H7 (cell line): ENCODE measurements around the gene MAMDC4. TPM values are rescaled to one million over a fixed set of nuclear protein-coding genes. Genes with fewer than 3 reads are reported as not detected.
"Not testable (repeated sequence)": the region's sequence is repeated elsewhere in the genome, so short reads cannot be mapped to it uniquely, and the experiment has no call there.

Experiments
- DNase-seq: peaks from one replicate; pipeline ENCODE4 v3.0.0; 2012
- H3K27me3 ChIP-seq: 2 replicates; pipeline ENCODE4 v1.6.0; 2011; ENCODE audit warnings: mild to moderate bottlenecking, low read length; ENCODE audit not compliant: control insufficient read depth, insufficient read depth
- H3K36me3 ChIP-seq: replicated peaks from 2 replicates; pipeline ENCODE4 v1.5.1; 2011; ENCODE audit warnings: low read length; ENCODE audit not compliant: control insufficient read depth, insufficient read depth
- H3K4me3 ChIP-seq: 2 replicates; pipeline ENCODE4 v1.5.1; 2011; ENCODE audit warnings: low read depth, mild to moderate bottlenecking, control low read depth, low read length, moderate library complexity; ENCODE audit not compliant: insufficient read depth
- total RNA-seq: library from RNA; depleted of rRNA; stranded (reverse); fragments of >200 nt; shearing (Covaris generic); gene quantifications from 2 replicates; pipeline ENCODE4 v1.2.3, GENCODE V29; 2014; rRNA removed

Gene MAMDC4
- total RNA-seq = 1.2 and 3.0 TPM in 2 replicates

- H3K27me3 ChIP-seq = no peaks in the 10 kb centered on the region; the same call in 1 of the 2 replicates
- no peak for DNase-seq
- H3K4me3 ChIP-seq = no peak within 1 kb of the TSS
- peaks cover 5% of the 10 kb centered on the region for H3K36me3 ChIP-seq
Measured at GRCh38 chr9:136851941-136852663, at the start of gene MAMDC4. Gene MAMDC4 (plus strand): TSS chr9:136852346. CDS start chr9:136852417, 71 bp downstream.

- H3K36me3 ChIP-seq, H3K4me3 ChIP-seq: not testable (repeated sequence)
- H3K27me3 ChIP-seq = peaks cover 18% of the 10 kb centered on the region
- DNase-seq = peak; percentile 22
Measured at GRCh38 chr9:136803009-136803550, 49.1 kb upstream of the MAMDC4 start.

- peak; percentile 38 for DNase-seq
- Histone ChIP-seq H3K36me3 (no peaks in the 10 kb centered on the region; the same call in 1 of the 2 replicates), H3K27me3 (peaks cover 14% of the 10 kb centered on the region), H3K4me3 (no peak overlapping the region)
Measured at GRCh38 chr9:136803551-136804508, 48.3 kb upstream of the MAMDC4 start.

GRCh38 chr9:136804509-136805206, 47.5 kb upstream of the MAMDC4 start:
- no peak overlapping the region for H3K4me3 ChIP-seq
- no peaks in the 10 kb centered on the region; the same call in 1 of the 2 replicates for H3K36me3 ChIP-seq
- DNase-seq = peak; percentile 43
- peaks cover 6% of the 10 kb centered on the region for H3K27me3 ChIP-seq

GRCh38 chr9:136805207-136805740, 46.9 kb upstream of the MAMDC4 start:
- peaks cover 3% of the 10 kb centered on the region for H3K27me3 ChIP-seq
- no peaks in the 10 kb centered on the region; the same call in 1 of the 2 replicates for H3K36me3 ChIP-seq
- H3K4me3 ChIP-seq = no peak overlapping the region
- DNase-seq = no peak

- Histone ChIP-seq H3K4me3 (no peak overlapping the region), H3K36me3 (no peaks in the 10 kb centered on the region; the same call in 1 of the 2 replicates), H3K27me3 (peaks cover 3% of the 10 kb centered on the region)
- DNase-seq = peak; percentile 36
Measured at GRCh38 chr9:136806067-136806466, 46.1 kb upstream of the MAMDC4 start.

- peak; percentile 73 for DNase-seq
- peaks cover 3% of the 10 kb centered on the region for H3K27me3 ChIP-seq
- H3K4me3 ChIP-seq = peak overlapping the region; percentile 87
- no peaks in the 10 kb centered on the region; the same call in 1 of the 2 replicates for H3K36me3 ChIP-seq
Measured at GRCh38 chr9:136806631-136807201, 45.4 kb upstream of the MAMDC4 start.

- DNase-seq = peak; percentile 99
- Histone ChIP-seq H3K4me3 (peak within 1 kb of the TSS; percentile 87), H3K27me3 (no peaks in the 10 kb centered on the region; the same call in 1 of the 2 replicates), H3K36me3 (no peaks in the 10 kb centered on the region; the same call in 1 of the 2 replicates)
Measured at GRCh38 chr9:136807281-136808074, 44.7 kb upstream of the MAMDC4 start, which contains the start of gene RABL6. Gene RABL6 (plus strand): TSS chr9:136807948. CDS start chr9:136808197, 249 bp downstream.

- DNase-seq = peak; percentile 86
- Histone ChIP-seq H3K27me3 (no peaks in the 10 kb centered on the region; the same call in 1 of the 2 replicates), H3K36me3 (no peaks in the 10 kb centered on the region; the same call in 1 of the 2 replicates), H3K4me3 (peak overlapping the region; percentile 87)
Measured at GRCh38 chr9:136808075-136808805, 43.9 kb upstream of the MAMDC4 start.

GRCh38 chr9:136808806-136809158, 43.4 kb upstream of the MAMDC4 start:
- Histone ChIP-seq H3K27me3 (no peaks in the 10 kb centered on the region; the same call in 1 of the 2 replicates), H3K4me3 (peak overlapping the region; percentile 87), H3K36me3 (no peaks in the 10 kb centered on the region; the same call in 1 of the 2 replicates)
- DNase-seq = no peak

- no peak for DNase-seq
- no peaks in the 10 kb centered on the region; the same call in 1 of the 2 replicates for H3K36me3 ChIP-seq
- no peak overlapping the region for H3K4me3 ChIP-seq
- no peaks in the 10 kb centered on the region for H3K27me3 ChIP-seq
Measured at GRCh38 chr9:136814725-136815421, 37.3 kb upstream of the MAMDC4 start.

- Histone ChIP-seq H3K4me3 (no peak overlapping the region), H3K36me3 (no peaks in the 10 kb centered on the region; the same call in 1 of the 2 replicates), H3K27me3 (no peaks in the 10 kb centered on the region)
- no peak for DNase-seq
Measured at GRCh38 chr9:136815422-136815782, 36.7 kb upstream of the MAMDC4 start.
